ENCODE measurements around the gene KIAA1328.

The KIAA1328 gene

DNA sequence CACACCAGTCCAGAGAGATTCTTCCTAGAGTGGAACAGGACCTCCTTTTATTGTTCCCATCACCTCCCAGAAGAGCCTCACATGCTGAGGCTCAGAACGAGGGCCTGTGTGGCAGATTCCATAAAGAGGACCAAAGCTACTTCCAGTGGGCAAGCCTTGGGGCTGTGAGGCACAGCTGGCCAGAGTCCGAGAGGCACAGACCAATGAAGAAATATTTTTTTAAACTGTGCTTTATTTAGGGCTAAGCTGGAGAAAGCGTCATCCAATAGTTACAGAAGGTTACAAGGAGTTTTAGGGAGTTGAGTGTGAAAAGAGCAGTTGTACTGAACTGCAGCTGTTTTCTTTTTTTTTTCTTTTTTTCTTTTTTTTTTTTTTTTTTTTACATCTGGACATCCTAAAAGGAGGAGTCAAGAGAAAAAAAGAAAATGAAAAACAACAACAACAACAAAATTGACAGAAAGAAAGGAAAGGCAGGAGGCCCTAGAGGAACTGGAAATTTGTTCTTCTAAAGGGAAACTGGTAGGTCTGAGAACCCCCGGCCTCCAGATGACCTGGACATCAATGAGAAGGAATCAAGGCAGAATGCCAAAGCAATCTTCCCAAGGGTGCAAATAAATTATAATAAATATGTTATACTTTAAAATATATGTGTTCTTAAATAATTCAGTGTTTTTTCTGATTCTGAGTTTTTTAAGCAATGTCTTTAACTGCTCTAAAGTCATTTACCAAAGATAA is 414.1 kb downstream of the KIAA1328 start:
- H3K4me3 ChIP-seq (ENCODE audit: low read depth, low read length): no peak overlapping the region
- TF ChIP-seq, protein P1, sequence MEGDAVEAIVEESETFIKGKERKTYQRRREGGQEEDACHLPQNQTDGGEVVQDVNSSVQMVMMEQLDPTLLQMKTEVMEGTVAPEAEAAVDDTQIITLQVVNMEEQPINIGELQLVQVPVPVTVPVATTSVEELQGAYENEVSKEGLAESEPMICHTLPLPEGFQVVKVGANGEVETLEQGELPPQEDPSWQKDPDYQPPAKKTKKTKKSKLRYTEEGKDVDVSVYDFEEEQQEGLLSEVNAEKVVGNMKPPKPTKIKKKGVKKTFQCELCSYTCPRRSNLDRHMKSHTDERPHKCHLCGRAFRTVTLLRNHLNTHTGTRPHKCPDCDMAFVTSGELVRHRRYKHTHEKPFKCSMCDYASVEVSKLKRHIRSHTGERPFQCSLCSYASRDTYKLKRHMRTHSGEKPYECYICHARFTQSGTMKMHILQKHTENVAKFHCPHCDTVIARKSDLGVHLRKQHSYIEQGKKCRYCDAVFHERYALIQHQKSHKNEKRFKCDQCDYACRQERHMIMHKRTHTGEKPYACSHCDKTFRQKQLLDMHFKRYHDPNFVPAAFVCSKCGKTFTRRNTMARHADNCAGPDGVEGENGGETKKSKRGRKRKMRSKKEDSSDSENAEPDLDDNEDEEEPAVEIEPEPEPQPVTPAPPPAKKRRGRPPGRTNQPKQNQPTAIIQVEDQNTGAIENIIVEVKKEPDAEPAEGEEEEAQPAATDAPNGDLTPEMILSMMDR (IDR thresholded peaks at IDR 0.05; ENCODE audit: low read depth, low read length): no peak

DNA sequence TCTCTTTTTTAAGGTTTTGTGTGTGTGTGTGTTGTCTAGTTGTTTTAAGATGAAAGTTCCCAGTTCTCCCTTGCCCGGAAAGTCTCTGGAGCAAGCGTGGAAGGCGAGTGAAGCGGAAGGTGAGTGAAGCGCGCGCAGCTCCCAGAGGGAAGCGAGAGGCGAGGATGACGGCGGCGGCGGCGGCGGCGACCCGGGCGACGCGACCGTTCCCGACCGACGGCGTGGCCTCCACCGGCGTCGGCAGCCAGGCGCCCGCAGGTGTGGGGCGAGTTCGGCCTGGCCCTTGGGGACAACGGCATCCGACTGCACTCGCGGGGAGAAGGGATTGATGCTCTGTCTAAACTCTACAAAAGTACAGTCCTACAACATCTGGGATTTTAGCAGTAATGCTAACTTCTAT is 414.8 kb downstream of the KIAA1328 start:
- H3K4me3 ChIP-seq (ENCODE audit: low read depth, low read length): no peak overlapping the region
- TF ChIP-seq, protein P1 (IDR thresholded peaks at IDR 0.05; ENCODE audit: low read depth, low read length): no peak

DNA sequence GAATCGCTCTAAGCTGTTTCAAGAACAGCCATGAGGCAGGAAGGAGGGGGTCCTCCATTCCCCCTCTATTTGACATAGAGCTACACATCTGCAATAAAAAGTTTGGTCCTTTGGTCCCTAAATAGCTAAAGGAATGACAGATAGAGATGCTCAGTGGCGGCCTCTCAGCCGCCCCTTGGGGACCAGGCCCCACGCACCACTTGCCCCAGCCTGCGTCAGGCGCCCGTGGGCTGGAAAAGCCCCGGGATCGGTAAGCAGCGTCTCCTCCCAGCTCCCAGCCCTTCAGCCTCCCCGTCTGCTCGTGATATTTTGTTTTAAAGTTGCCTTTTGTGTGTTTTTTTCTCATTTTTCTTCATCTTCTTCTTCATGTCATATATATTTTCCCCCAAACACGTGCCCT is 415.7 kb downstream of the KIAA1328 start:
- no peak overlapping the region for H3K4me3 ChIP-seq (ENCODE audit: low read depth, low read length)
- TF ChIP-seq, protein P1 (IDR thresholded peaks at IDR 0.05; ENCODE audit: low read depth, low read length): no peak

DNA sequence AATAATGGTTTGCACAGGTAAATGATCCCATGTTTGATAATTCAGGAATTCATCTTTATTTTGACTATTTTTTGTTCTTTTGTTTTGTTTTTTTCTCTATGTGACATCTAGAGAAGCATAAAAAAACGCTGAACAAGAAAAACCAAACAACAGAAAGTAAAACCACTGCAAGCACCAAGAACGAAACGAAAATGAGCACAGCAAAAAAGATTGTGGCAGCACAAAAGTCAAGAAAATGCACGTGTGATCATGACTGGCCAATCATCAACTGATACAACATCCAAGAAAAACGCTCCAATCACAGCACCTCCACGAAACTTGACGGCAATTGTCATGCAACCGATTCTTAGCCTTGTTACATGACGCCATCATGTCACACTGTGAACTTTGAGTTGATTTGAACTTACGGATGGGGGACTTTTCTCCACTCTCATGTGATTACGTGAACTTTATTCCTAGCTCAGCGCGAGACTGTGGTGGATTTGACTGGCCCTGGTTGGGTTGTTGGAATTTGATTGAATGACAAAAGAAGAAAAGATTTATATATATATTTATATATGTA is 417.9 kb downstream of the KIAA1328 start:
- TF ChIP-seq, protein P1 (IDR thresholded peaks at IDR 0.05; ENCODE audit: low read depth, low read length): no peak
- no peak overlapping the region for H3K4me3 ChIP-seq (ENCODE audit: low read depth, low read length)

DNA sequence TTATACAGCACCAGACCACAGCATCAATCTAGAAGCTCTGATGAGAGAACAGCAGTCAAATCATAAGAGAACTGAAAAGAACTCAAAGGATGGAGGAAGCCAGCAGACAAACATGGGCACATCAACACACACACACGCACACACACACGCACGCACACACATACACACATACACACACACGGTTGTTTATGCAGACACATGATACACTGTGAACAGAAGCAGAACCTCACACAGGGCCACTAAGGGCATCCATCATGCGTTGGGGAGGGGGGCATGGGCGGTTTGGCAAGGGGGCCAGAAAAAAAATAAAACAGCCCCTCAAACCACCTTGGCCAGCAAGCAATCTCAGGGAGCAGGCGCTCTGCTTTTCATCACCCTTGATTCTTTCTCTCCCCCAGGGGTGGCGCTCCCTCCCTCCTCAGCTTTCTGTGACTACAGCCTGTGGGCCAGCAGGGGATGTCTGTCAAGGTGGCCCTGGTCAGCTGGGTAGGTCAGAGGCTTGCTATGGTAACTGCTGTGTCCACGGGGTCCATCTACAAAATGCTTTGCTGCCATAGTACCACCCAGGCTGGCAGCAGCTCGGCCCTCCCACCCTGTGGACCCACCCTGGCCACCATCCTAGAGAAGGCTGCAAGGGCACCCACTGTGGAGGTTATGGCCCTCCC is 418.7 kb downstream of the KIAA1328 start:
- no peak overlapping the region for H3K4me3 ChIP-seq (ENCODE audit: low read depth, low read length)
- TF ChIP-seq, protein P1 (IDR thresholded peaks at IDR 0.05; ENCODE audit: low read depth, low read length): no peak

DNA sequence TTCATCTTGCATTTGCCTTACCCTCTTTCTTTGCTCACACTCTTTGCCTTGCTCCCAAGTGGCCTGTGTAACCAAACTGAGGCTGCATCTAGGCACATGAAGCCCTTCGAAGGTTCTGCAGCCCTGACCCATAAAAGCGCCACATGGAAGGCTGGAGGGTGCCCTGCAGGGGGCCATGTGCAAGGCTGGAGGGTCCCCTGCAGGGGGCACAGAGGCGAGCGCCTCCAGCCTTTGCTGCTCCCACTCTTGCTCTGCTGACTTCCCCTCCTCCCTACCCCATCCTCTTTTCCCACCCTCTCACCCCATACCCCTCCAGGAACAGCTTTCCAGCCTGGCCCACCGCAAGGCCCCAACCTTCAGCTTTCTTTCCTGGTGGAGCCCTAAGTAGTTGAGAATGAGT is 419.4 kb downstream of the KIAA1328 start:
- TF ChIP-seq, protein P1 (IDR thresholded peaks at IDR 0.05; ENCODE audit: low read depth, low read length): no peak
- no peak overlapping the region for H3K4me3 ChIP-seq (ENCODE audit: low read depth, low read length)

All from WI38 (cell line).